CD4-positive, alpha-beta T cell (primary cell): ENCODE data around the gene ARHGAP6. TPM values are rescaled to one million over a fixed set of nuclear protein-coding genes. Genes with fewer than 3 reads are reported as not detected.
"Not testable (repeated sequence)": the region's sequence is repeated elsewhere in the genome, so short reads cannot be mapped to it uniquely, and the experiment has no call there.

Source experiments
- ATAC-seq: fragments of 200-7000 bp; cut with Tn5 transposase; one replicate; pipeline ENCODE4 v1.10.0; 2022; ENCODE audit warnings: mild to moderate bottlenecking; ENCODE audit not compliant: poor library complexity
- CTCF ChIA-PET: fragments of 350-600 bp; sonication (Branson Sonifier 250); formaldehyde crosslinking; loops from one replicate; lab custom pipeline; 2021; ENCODE audit warnings: antibody characterized with exemption, inconsistent platforms; lab: Charles Lee
- POLR2A ChIA-PET: fragments of 350-600 bp; sonication (Branson Sonifier 250); formaldehyde crosslinking; loops from one replicate; lab custom pipeline; 2021; ENCODE audit warnings: antibody characterized with exemption, inconsistent platforms; lab: Charles Lee
- DNase-seq, 14 experiments: peaks; one replicate each; pipeline ENCODE4 v3.0.0-alpha.2; 2013 to 2020; ENCODE audit warnings: mixed read lengths in 2 of 14
- H3K27ac ChIP-seq, 2 donors: one replicate each; pipeline versions ENCODE4 v1.5.1 to v1.7.0; 2013; ENCODE audit warnings: low read length in 2 of 2, low read depth in 1 of 2, mild to moderate bottlenecking in 1 of 2
- H3K27me3 ChIP-seq, 2 experiments: 1 replicate in 1 of 2; 2 replicates in 1 of 2; pipeline versions ENCODE4 v1.6.1 to v1.7.0; 2013; ENCODE audit warnings: low read length in 2 of 2, control low read depth in 1 of 2, mild to moderate bottlenecking in 1 of 2, moderate library complexity in 1 of 2; ENCODE audit not compliant: insufficient read depth in 2 of 2, control insufficient read depth in 1 of 2
- H3K36me3 ChIP-seq: one replicate; pipeline ENCODE4 v1.6.1; 2013; ENCODE audit warnings: low read length, control low read depth; ENCODE audit not compliant: insufficient read depth
- H3K4me1 ChIP-seq: one replicate; pipeline ENCODE4 v1.6.1; 2013; ENCODE audit warnings: low read length, control low read depth; ENCODE audit not compliant: insufficient read depth
- H3K4me3 ChIP-seq: one replicate; pipeline ENCODE4 v1.5.1; 2013; ENCODE audit warnings: mild to moderate bottlenecking, low read length, moderate library complexity
- H3K9me3 ChIP-seq, 2 experiments: 1 replicate in 1 of 2; 2 replicates in 1 of 2; pipeline versions ENCODE4 v1.6.1 to v1.7.0; 2013; ENCODE audit warnings: low read length in 2 of 2, mild to moderate bottlenecking in 2 of 2, control low read depth in 1 of 2, moderate library complexity in 1 of 2; ENCODE audit not compliant: control insufficient read depth in 1 of 2, insufficient read depth in 1 of 2
- H3K27ac Mint-ChIP-seq: one replicate; pipeline ENCODE4 v1.8.0; 2020; ENCODE audit warnings: mixed read lengths
- H3K27me3 Mint-ChIP-seq: one replicate; pipeline ENCODE4 v1.8.0; 2021; ENCODE audit warnings: mixed read lengths
- H3K36me3 Mint-ChIP-seq: one replicate; pipeline ENCODE4 v1.8.0; 2021; ENCODE audit warnings: low read depth, mixed read lengths
- H3K4me1 Mint-ChIP-seq: one replicate; pipeline ENCODE4 v1.8.0; 2021; ENCODE audit warnings: low read depth, mixed read lengths
- H3K4me3 Mint-ChIP-seq: one replicate; pipeline ENCODE4 v1.8.0; 2020; ENCODE audit warnings: mild to moderate bottlenecking, mixed read lengths
- H3K9me3 Mint-ChIP-seq: one replicate; pipeline ENCODE4 v1.8.0; 2020; ENCODE audit warnings: mixed read lengths
- CTCF ChIP-seq: fragments of 200-600 bp; IDR thresholded peaks from one replicate; pipeline ENCODE4 v1.8.0; 2022; ENCODE audit warnings: antibody characterized with exemption, mild to moderate bottlenecking
- intact Hi-C, 2 experiments: fragments of 100-400 bp; cut with DNase I in 1 of 2; cut with micrococcal nuclease in 1 of 2; formaldehyde crosslinking; loops; one replicate each; pipeline versions ENCODE4 v1.15.1 to v1.9.0; 2023 to 2025; cut with DNase I, micrococcal nuclease
- total RNA-seq, 174 experiments: library from RNA in 2 of 174; stranded (reverse) in 2 of 174; gene quantifications; one replicate each; pipeline ENCODE4 v1.2.3 and lab custom pipeline; 2021 to 2026

Gene ARHGAP6
- total RNA-seq, 2 experiments from 2014 or later: not detected

- peaks cover 36% of the 10 kb centered on the region for H3K36me3 Mint-ChIP-seq
- intact Hi-C loops: no loop called here
- Histone ChIP-seq H3K27me3 (no peaks in the 10 kb centered on the region), H3K4me3 (no peak overlapping the region), H3K36me3 (peaks cover 18% of the 10 kb centered on the region), H3K27ac (no peak overlapping the region), H3K9me3 (no peaks in the 10 kb centered on the region), H3K4me1 (no peaks in the 10 kb centered on the region)
- POLR2A ChIA-PET: no interaction called here
- CTCF ChIA-PET: no interaction called here
- no peak for ATAC-seq
- no peak overlapping the region for H3K4me3 Mint-ChIP-seq
- H3K9me3 Mint-ChIP-seq: no peaks in the 10 kb centered on the region
- H3K27ac Mint-ChIP-seq: no peak overlapping the region
- H3K4me1 Mint-ChIP-seq: no peaks in the 10 kb centered on the region
- no peak for TF ChIP-seq CTCF
- no peak for DNase-seq
- H3K27me3 Mint-ChIP-seq: no peaks in the 10 kb centered on the region
Observed at GRCh38 chrX:11124112-11124511, 541.6 kb downstream of the ARHGAP6 start.

GRCh38 chrX:11123087-11123486 lies 542.6 kb downstream of the ARHGAP6 start:
- CTCF ChIA-PET, H3K4me3 Mint-ChIP-seq, H3K27ac ChIP-seq, H3K27me3 ChIP-seq, H3K9me3 ChIP-seq, H3K4me1 ChIP-seq, H3K27me3 Mint-ChIP-seq, intact Hi-C loops, H3K27ac Mint-ChIP-seq, POLR2A ChIA-PET, DNase-seq, H3K4me3 ChIP-seq, H3K9me3 Mint-ChIP-seq, H3K4me1 Mint-ChIP-seq, ATAC-seq: not testable (repeated sequence)
- peaks cover 47% of the 10 kb centered on the region for H3K36me3 Mint-ChIP-seq
- peaks cover 29% of the 10 kb centered on the region for H3K36me3 ChIP-seq

- H3K4me3 Mint-ChIP-seq: no peak overlapping the region
- no peak for ATAC-seq
- CTCF ChIA-PET: no interaction called here
- POLR2A ChIA-PET: no interaction called here
- intact Hi-C loops: loop anchor here in 1 of 2 experiments (10.0 kb wide), 1 partner anchor 635 kb away; the partner anchor contains the start of gene MSL3
- Histone ChIP-seq H3K27ac (no peak overlapping the region), H3K9me3 (no peaks in the 10 kb centered on the region), H3K4me1 (no peaks in the 10 kb centered on the region), H3K4me3 (no peak overlapping the region), H3K27me3 (no peaks in the 10 kb centered on the region), H3K36me3 (peaks cover 64% of the 10 kb centered on the region)
- no peak for TF ChIP-seq CTCF
- peaks cover 5% of the 10 kb centered on the region for H3K4me1 Mint-ChIP-seq
- no peaks in the 10 kb centered on the region for H3K27me3 Mint-ChIP-seq
- DNase-seq: no peak
- no peak overlapping the region for H3K27ac Mint-ChIP-seq
- H3K9me3 Mint-ChIP-seq: no peaks in the 10 kb centered on the region
- peaks cover 80% of the 10 kb centered on the region for H3K36me3 Mint-ChIP-seq
Observed at GRCh38 chrX:11119313-11119943, 546.3 kb downstream of the ARHGAP6 start.

- no peak for ATAC-seq
- TF ChIP-seq CTCF: no peak
- Mint-ChIP-seq H3K27me3 (no peaks in the 10 kb centered on the region), H3K4me3 (no peak overlapping the region), H3K36me3 (peaks cover 88% of the 10 kb centered on the region), H3K4me1 (peaks cover 12% of the 10 kb centered on the region), H3K9me3 (no peaks in the 10 kb centered on the region), H3K27ac (no peak overlapping the region)
- Histone ChIP-seq H3K4me1 (no peaks in the 10 kb centered on the region), H3K27me3 (no peaks in the 10 kb centered on the region), H3K4me3 (no peak overlapping the region), H3K9me3 (no peaks in the 10 kb centered on the region), H3K36me3 (peaks cover 72% of the 10 kb centered on the region), H3K27ac (no peak overlapping the region)
- DNase-seq: no peak
- CTCF ChIA-PET: no interaction called here
- intact Hi-C loops: loop anchor here in 1 of 2 experiments (10.0 kb wide), 1 partner anchor 637 kb away; the partner anchor contains the start of gene MSL3
- POLR2A ChIA-PET: no interaction called here
Observed at GRCh38 chrX:11117745-11118144, 548.0 kb downstream of the ARHGAP6 start.
